Nucleus accumbens (tissue), 56 donors: ENCODE data around the gene SRP72.
"Not testable (repeated sequence)": the region's sequence is repeated elsewhere in the genome, so short reads cannot be mapped to it uniquely, and the experiment has no call there.

Source experiments
- DNase-seq, 56 donors: peaks; one replicate each; lab custom pipeline; 2025; lab: John Stamatoyannopoulos, UW

SRP72 gene

GRCh38 chr4:56464581-56464980, 2.8 kb upstream of the SRP72 start:
- no peak for DNase-seq

DNA sequence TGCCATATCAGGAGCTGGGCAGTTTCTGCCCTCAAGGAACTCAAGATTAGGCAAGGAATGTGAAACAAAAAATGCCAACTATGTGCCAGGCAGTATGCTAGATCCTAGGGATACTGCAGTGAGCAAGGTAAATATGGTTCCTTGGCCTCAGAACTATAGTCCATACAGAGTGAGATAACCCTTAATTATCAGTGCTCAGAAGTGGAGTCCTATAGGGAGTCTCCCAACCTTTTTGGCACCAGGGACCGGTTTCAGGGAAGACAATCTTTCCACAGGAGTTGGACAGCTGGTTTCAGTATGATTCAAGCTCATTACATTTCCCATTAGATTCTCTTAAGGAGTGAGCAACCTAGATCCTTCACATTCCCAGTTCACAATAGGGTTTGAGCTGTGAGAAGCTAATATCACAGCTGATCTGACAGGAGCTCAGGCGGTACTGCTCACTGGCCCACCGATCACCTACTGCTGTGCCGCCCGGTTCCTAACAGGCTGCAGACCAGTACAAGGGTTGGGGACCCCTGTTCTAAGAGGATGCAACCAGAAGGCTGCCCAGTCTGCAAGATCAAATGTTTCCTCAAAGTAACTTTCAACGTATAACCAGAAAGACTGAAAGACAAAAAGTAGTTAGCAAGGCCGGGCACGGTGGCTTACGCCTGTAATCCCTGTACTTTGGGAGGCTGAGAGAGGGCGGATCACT, 1.7 kb upstream of the SRP72 start:
- peak in 1 of 56 donors; percentile 1 for DNase-seq

DNA sequence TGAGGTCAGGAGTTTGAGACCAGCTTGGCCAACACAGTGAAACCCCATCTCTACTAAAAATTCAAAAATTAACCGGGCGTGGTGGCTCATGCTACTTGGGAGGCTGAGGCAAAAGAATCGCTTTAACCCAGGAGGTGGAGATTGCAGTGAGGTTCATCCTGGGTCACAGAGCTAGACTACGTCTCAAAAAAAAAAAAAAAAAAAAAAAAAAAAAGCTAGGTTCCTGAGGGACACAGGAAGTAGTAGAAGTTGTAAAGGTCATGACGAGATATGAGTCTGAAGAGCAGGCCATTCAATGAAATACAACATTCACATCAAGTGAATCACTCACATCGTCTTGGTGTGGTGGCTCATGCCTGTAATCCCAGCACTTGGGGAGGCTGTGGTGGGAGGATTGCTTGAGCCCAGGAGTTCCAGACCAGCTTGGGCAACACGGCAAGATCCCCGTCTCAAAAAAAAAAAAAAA, 1.1 kb upstream of the SRP72 start:
- not testable (repeated sequence) for DNase-seq

- DNase-seq, result peak in 1 of 56 donors; percentile 32
These were observed 520 bp upstream of the SRP72 start for GRCh38 chr4:56466910-56467283.

DNA sequence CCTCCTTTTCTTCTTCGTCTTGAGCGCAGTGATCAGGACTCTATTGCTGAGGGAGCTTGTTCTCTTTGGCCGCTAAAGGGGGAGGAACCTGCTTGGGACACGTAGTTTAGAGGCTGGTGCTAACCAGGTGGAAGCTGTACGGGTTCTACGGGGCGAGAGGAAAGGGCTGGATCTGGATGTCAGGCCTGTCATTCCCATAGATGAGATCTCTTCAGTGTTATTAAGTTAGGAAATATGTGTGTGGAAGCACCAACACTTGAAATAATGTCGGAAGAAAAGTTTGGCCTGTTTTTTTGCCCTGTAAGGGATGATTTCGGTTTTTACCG, 643 bp downstream of the SRP72 start:
- peak in 22 of 56 donors; percentile 1 to 54 (median 32) for DNase-seq

DNA sequence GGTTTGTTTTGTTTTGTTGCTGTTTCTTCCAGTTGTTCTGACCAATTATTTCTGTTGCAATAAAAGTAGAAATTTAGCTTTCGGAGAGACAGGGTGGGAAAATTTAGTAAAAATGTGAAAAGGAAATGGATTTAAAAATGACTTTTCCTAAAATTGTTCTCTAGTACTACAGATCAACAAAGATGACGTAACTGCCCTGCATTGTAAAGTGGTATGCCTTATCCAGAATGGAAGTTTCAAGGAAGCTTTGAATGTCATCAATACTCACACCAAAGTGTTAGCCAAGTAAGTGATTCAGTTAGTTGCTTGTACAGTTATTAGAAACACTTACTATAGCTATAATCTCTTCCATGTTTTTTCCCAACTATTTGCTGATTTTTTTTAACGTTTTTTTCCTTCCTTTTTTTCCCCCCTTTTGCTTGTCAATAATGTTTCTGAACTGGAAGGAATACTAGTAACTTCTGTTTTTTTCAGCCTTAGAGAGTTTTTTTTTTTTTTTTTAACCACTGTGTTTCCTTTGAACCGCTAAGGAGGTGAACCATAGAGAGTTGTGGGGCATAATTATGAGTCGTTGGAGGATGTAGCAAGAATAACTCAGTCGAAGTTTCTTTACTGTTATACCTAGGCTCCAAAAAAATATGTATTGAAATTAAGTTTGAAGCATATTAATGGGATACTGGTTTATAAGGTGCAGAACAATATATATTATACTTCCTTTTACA, 2.2 kb downstream of the SRP72 start:
- DNase-seq, result no peak

- DNase-seq, result no peak
These were observed 8.5 kb downstream of the SRP72 start for GRCh38 chr4:56475917-56476316.

DNA sequence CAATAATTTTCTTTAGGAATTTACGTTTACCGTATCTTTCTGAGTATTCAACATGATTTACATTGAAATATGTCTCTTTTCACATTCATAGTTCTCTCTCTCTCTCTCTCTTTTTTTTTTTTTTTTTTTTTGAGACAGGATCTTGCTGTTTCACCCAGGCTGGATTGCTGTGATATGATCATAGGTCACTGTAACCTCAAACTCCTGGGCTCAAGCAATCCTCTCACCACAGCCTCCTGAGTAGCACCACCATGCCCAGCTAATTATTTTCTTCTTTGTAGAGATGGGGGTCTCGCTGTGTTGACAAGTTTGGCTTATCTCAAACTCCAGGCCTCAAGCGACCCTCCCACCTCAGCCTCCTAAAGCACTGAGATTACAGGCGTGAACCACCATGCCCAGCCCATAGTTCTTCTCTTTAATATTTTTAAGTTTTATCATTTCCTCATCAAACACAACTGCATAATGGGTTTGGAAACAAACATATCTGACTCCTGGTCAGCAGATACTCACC, 9.8 kb downstream of the SRP72 start:
- DNase-seq, result no peak

DNA sequence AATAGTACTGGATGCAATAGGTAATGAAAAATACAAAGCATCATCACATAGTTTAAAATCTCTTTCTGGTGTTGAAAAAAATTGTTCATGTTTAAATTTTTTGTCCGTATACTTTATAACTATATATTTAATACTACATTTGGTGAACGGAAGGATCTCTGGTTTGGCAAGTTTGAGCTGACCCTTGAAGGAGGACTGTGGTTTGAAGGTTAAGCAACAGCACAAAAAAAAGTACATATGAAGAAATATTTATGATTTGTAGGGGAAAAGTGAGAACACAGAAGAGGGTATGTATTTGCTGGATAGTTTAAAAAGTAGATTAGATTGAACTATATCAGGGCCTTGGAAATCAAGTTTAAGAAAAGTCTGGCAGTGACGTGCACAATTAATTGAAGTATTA, 13.3 kb downstream of the SRP72 start:
- DNase-seq, result no peak

GRCh38 chr4:56496241-56496640, 28.8 kb downstream of the SRP72 start:
- DNase-seq, result no peak

- peak in 38 of 56 donors; percentile 3 to 67 (median 34) for DNase-seq
These were observed 38.1 kb downstream of the SRP72 start, which contains the start of gene ARL9 for GRCh38 chr4:56505269-56506130. Gene ARL9, plus strand, starts transcription at chr4:56505791. Its CDS starts 72 bp downstream, at chr4:56505863.

- DNase-seq, result no peak
These were observed 43.7 kb downstream of the SRP72 start for GRCh38 chr4:56511098-56511497.

GRCh38 chr4:56512166-56512565, 44.7 kb downstream of the SRP72 start:
- DNase-seq, result no peak

DNA sequence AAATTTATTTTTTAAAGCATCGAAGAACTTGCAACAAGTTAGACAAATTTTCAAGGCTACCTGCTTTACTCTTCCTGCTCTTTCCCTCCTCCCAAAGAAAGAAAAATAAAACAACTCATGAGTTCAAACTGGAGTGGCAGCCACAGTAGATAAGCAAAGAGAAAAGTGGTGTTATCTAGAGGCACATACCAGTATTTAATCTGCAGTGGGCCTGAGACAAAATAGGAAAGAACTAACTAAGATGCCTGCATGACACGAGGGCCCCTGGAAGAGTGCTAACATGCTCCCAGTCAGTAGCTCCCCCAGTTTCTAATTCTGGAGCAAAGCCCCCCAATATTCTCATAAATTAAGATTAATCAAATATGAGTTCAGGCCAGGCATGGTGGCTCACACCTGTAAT, 46.1 kb downstream of the SRP72 start:
- DNase-seq, result no peak

GRCh38 chr4:56530269-56531148, 63.1 kb downstream of the SRP72 start:
- peak in 54 of 56 donors; percentile 13 to 96 (median 71) for DNase-seq

GRCh38 chr4:56531149-56531770, 63.8 kb downstream of the SRP72 start:
- no peak for DNase-seq

DNA sequence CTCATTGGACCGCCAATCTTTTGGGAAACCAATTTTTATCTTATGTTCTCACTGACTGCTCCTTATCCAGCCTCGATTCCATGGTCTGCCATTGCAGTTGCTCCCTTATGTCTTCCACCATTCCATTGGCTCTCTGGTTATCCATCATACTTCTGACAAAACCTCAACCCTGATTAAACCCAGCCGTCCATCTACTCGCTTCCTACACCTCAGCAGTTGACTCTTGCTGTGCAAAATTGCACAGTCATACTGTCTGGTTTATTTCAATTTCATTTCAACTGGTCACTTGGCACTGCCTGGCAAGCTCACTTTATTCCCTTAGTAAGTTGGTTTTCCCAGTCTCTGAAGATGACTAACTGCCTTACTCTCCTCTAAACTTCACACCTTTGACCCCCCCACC, 64.4 kb downstream of the SRP72 start:
- DNase-seq, result no peak

DNA sequence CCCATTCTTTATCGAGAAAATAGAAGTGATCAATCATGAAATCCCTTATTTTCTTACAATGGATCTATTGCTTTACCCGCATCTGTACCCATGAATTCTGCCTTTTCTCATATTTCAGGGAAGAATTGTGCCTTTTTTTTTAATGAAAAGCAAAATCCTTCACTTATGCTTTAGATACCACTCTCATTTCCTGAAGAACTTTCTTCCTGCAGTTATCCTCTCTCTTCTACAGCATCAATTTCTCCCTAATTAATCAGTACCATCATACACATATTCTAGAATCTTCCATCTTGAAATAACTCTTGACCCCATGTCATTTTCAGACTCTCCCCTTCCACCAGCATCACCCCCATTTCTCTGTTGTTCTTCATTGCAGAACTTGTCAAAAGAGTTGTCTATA, 64.8 kb downstream of the SRP72 start:
- DNase-seq, result no peak

DNA sequence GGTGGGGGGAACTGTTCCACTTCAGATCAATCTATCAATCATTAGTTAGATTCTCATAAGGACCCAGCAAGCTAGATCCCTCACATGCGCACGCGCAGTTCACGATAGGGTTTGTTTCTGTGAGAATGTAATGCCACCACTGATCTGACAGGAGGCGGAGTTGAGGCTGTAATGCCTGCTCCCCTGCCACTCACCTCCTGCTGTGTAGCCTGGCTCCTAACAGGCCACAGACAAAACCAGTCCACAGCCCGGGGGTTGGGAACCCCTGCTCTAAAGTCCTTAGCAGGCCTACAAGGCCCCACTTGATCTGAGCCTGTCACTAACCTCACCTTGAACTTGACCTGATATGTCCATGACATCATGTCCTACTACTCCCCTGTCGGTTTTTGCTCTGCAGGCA, 68.5 kb downstream of the SRP72 start:
- no peak for DNase-seq
